HK-2 (cell line): Measurements from ENCODE around the gene ANKRD34A.
A peak's percentile ranks its signal among the peaks of the same experiment; 100 is the strongest.

Experiments
- DNase-seq: peaks from one replicate; pipeline ENCODE4 v3.0.0-alpha.2; 2018; ENCODE audit not compliant: unreplicated experiment

Gene ANKRD34A

DNA sequence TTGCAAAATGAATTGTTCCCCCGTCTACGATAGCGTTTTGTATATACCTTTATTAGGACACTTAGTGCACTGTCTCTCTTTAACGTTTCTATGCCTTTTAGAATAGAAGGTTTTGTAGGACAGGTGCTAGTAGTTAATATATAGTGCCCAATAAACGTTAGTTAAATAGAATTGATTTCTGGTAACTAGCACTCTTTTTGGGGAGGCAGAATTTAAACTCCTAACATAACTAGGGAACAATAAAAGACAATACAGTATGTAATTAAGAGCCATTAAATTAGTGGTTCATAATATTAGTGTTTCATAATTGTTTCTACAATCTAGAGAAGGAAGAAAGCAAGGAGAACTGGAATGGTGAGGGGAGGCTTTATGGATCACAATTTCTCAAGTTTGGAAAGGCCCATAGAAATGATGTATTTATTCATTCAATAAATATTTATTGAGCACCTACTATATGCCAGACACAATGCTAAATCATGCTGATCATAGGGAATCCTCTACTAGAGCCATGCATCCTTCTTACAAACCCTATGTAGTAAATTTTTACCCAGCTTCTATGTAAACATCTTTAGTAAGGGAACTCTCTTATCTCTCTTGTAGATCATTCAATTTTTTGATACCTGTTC lies 857 bp upstream of the ANKRD34A start:
- no peak for DNase-seq

DNA sequence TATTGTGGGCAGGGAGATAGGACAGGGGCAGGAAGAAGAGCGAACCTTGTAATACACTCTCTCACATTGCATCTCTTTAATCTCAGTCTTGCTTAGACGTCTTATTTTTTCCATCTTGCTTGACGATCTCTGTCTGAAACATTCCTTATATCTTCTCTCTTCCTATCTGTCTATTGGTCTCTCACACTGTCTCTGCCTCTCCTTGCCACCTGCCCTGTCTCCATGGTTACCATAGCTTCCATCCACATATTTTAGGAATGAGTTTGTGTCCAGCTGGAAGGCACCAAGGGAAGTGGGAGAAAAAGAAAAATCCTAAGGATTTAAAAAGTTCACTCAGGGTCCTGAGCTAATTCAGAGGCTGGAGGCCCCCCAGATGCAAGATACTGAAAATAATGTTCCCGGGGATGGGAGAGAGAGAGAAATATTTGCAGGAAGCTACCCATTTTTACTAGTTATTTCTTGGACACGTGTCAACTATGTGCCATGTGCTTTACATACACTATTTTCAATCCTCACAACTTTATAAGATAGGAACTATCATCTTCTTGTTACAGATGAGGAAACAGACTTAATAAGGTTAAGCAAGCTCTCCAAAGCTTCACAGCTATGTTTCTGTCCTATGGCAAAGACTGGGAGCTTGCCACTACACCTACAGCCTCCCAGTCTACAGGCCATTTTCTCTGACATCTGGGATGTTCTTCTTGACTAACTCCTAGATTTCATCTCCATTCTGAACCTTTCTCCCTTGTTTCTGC lies 933 bp downstream of the ANKRD34A start:
- no peak for DNase-seq

DNA sequence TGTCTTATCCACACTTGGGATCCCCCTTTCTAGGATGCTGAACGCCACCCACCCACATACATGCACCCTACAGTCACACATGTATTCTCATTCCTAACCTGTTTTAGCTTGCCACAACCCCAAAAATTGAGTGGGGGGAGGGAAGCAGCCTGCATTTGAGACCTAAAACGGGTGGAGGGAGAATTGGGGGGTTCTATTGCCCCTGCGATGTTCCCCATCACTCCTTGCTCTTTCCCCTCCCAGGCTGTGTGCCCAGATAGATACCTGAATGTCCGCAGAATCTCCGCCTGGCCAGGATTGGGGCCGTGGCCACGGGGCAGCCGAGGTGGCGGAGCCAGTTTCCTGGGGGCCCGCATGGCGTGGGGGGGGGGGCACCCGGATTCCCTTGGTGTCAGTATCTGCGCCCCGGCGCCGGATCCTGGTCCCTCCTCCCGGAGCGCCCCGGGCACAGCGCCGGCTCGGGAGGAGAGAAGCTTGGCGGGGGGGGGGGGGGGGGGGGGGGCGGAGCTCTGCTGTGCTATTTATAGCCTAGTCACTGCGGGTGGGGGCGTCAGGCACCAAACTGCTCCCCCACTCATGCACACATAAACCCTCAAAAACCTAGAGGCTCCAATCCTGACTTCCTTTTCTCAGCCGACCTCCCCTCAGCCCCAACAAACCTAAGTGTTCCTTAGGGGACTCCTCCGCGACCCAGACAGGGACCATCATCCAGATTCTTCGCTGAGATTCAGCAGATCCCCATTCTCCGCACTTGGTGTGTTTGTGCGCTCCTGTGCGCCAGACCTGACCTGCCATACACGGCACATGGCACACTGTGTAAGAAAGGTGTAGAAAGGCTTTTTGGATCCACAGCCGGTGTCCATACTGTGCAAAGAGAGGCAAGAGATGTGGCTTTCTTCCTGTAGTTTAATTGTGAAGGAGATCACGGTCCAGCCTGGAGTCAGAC lies 1.9 kb downstream of the ANKRD34A start:
- no peak for DNase-seq

GRCh38 chr1:145961425-145962156 lies 2.8 kb downstream of the ANKRD34A start:
- DNase-seq, result no peak

DNA sequence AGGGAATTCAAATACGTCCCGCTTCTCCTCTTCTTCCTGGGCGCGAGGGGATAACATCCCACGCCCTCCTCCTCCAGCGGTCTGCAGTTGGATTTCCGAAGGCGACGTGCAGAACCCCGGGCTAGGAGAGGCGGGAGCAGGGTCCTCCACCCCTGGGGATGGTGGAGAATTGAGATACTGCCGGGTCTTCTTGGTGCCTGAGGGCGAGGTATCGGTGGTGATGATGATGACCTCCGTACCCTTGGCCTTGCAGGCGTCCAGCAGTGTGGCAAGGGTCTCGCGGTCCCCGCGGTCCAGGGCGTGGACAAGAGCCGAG lies 3.3 kb downstream of the ANKRD34A start:
- no peak for DNase-seq

- no peak for DNase-seq
Measured at GRCh38 chr1:145960468-145961108, 3.8 kb downstream of the ANKRD34A start.

GRCh38 chr1:145959957-145960467 lies 4.4 kb downstream of the ANKRD34A start:
- DNase-seq, result no peak

GRCh38 chr1:145959333-145959732 lies 5.0 kb downstream of the ANKRD34A start:
- no peak for DNase-seq

- DNase-seq, result no peak
Measured at GRCh38 chr1:145958734-145959133, 5.6 kb downstream of the ANKRD34A start.

DNA sequence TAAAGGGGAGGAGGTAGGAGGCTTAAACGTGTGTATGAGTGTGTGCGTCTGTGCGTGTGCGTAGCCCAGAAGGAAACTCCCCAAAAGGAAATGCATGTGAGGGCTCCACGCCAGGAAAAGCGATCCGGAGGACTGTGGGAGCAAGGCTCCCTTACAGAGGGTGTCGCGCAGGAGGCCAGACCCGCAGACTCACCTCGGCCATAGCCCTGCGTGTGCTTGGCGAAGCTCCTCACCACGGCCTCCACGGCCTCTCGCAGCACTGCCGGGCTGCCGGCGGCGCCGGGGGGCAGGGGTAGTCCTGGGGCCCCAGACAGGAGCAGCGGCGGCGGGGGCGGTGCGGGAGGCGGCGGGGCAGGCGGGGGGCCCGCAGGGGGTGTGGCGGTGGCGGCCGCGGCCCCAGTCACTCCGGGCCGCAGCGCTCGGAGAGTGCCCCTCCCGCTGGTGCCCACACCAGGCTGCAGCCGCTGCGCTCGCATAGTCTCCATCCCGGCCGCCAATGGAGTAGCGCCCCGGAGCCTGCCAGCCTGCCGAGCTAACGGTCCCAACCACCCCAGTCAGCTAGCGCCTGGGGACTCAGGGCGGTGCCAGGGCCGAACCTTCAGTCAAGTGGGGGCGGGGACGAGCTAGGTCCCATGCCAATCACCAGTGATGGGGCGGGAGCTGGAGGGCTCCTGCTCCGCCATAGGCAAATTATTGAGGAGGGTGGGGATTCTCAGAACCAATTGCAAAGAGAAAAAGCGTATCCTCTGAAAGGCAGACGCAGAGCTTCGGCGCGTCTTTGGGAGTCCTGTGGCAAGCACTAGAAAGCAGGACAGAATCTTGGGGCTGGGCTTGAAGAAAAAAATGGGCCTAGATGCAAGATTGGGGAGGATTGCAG lies 6.7 kb downstream of the ANKRD34A start, which contains the start of gene LIX1L:
Gene LIX1L, minus strand, starts transcription at position 575 of the 877 bp plus-strand sequence. Its CDS starts 90 bp downstream, at position 485.
- peak; percentile 96 for DNase-seq

GRCh38 chr1:145956781-145957442 lies 7.5 kb downstream of the ANKRD34A start:
- no peak for DNase-seq

- no peak for DNase-seq
Measured at GRCh38 chr1:145956361-145956760, 8.0 kb downstream of the ANKRD34A start.

GRCh38 chr1:145955436-145955835 lies 8.9 kb downstream of the ANKRD34A start:
- no peak for DNase-seq

DNA sequence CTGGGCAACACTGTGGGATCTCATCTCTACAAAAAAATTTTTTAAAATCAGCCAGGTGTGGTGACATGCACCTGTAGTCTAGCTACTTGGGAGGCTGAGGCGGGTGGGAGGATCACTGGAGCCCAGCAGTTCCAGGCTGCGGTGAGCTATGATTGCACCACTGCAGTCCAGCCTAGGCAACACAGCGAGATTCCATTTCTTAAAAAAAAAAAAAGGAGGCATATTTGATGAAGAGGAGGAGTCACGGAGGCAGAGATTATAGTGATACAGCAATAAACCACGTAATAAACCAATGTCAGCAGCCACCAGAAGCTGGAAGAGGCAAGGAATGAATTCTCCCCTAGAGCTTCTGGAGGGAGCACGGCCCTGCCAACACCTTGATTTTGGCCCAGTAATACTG lies 10.5 kb downstream of the ANKRD34A start:
- no peak for DNase-seq

- no peak for DNase-seq
Measured at GRCh38 chr1:145952903-145953302, 11.5 kb downstream of the ANKRD34A start.

GRCh38 chr1:145951526-145951925 lies 12.8 kb downstream of the ANKRD34A start:
- no peak for DNase-seq

DNA sequence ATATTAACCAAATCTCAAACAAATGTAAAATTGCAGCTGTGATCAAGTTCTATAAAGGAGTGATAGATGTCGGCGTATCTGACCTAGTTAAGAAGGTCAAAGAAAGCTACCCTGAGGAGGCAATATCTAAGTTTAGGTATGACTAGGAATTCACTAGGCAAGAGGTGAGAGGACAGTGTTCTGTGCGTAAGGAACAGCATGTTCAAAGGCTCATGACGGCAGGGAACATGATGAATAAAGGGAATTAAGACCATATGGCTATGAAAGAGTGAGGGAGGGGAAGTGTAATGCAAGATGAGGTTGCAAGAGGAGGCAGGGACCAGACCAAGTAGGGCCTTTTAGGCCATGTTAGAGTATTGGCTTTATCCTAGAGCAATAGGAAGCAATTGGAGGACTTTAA lies 15.2 kb downstream of the ANKRD34A start:
- no peak for DNase-seq

DNA sequence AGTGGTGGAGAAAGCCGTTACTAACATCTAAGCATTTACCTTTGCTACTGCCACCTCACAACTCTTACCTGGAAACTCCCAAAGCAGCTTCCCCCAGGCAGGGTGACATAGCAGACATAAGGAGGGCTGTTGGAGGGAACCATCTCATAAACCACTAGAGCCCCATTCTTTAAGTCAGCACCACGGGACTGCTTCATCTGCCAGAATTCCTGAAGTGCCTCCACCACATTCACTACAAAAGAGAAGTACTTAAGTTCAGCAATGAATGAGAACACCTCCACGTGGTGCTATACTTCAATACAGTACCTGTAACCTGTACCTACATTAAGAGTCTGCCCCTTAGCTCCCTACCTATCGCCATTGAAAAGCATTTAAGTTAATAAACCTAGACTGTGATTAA lies 16.8 kb downstream of the ANKRD34A start:
- DNase-seq, result no peak

GRCh38 chr1:145946477-145946986 lies 17.8 kb downstream of the ANKRD34A start:
- DNase-seq, result no peak
